ENCODE data around the gene DOLPP1. TPM values are rescaled to one million over a fixed set of nuclear protein-coding genes. Genes with fewer than 3 reads are reported as not detected.
A peak's percentile ranks its signal among the peaks of the same experiment; 100 is the strongest.

The DOLPP1 gene
- total RNA-seq, 4 donors from 2014 or later, result 7.5 to 14.0 (median 10.7) TPM

DNA sequence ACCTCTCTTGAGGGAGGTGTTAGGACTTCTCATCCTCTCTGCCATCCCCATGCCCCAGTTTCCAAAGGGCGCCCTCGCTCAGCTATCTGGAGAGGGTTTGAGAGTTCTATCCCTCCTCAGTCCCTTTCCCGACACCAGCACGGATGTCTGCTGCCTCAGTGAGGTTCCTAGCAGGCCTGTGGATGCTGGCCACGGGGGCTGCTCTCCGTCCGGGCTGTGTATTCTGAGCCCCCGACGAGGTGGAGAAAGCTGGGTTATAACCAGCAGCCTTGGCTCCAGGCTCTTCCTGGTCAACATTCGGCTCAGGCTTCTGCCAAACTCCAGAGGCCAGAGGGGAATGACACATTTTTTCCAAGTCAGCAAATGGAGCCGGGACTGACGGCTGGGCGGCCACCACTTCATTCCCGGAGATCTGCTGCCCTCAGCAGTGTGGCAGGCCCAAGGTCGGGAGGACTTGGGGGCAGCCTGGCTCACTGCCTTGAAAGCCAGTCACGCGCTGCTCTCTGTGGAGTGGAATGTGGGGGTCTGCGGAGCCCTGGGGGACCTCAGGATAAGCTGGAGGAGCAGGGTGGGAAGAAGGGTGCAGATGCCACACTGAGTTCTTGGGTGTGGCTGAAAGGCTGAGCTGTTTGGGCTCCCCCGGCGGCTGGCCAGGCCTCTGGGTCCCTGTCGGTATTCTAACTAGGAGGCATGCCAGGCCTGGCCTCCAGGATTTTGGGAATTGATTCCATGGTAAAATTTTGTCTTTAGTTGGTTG, 57.7 kb downstream of the DOLPP1 start:
- DNase-seq (ENCODE audit: low spot score in 2 of 2), result peak; percentile 66 to 93
- intact Hi-C loops (cut with DNase I; ENCODE audit: low total_unique reads), result loop anchor here (5.0 to 10.0 kb wide), 2 partner anchors 474 to 636 kb away; no protein-coding TSS in a partner anchor
- no peak overlapping the region for H3K4me3 ChIP-seq (ENCODE audit: low read depth, poor library complexity, severe bottlenecking)
- TF ChIP-seq POLR2A (IDR thresholded peaks at IDR 0.05), result no peak
- TF ChIP-seq, protein P1, sequence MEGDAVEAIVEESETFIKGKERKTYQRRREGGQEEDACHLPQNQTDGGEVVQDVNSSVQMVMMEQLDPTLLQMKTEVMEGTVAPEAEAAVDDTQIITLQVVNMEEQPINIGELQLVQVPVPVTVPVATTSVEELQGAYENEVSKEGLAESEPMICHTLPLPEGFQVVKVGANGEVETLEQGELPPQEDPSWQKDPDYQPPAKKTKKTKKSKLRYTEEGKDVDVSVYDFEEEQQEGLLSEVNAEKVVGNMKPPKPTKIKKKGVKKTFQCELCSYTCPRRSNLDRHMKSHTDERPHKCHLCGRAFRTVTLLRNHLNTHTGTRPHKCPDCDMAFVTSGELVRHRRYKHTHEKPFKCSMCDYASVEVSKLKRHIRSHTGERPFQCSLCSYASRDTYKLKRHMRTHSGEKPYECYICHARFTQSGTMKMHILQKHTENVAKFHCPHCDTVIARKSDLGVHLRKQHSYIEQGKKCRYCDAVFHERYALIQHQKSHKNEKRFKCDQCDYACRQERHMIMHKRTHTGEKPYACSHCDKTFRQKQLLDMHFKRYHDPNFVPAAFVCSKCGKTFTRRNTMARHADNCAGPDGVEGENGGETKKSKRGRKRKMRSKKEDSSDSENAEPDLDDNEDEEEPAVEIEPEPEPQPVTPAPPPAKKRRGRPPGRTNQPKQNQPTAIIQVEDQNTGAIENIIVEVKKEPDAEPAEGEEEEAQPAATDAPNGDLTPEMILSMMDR (IDR thresholded peaks at IDR 0.05), result no peak
- WGBS, 2 donors, result 36 to 41% methylated on average over 21 of the region's 21 CpGs

GRCh38 chr9:129139233-129139992, 58.5 kb downstream of the DOLPP1 start:
- no peak overlapping the region for H3K4me3 ChIP-seq (ENCODE audit: low read depth, poor library complexity, severe bottlenecking)
- no peak for TF ChIP-seq POLR2A (IDR thresholded peaks at IDR 0.05)
- TF ChIP-seq, protein P1 (IDR thresholded peaks at IDR 0.05), result peak in 1 of 3 donors; percentile 94
- 0% methylated on average over 11 to 13 of the region's 13 CpGs for WGBS, 2 donors
- DNase-seq (ENCODE audit: low spot score in 2 of 2), result peak; percentile 90 to 94
- intact Hi-C loops (cut with DNase I; ENCODE audit: low total_unique reads), result loop anchor here (5.0 to 10.0 kb wide), 2 partner anchors 473 to 635 kb away; no protein-coding TSS in a partner anchor

GRCh38 chr9:129139993-129140396, 59.1 kb downstream of the DOLPP1 start:
- intact Hi-C loops (cut with DNase I; ENCODE audit: low total_unique reads), result loop anchor here (5.0 to 10.0 kb wide), 2 partner anchors 472 to 635 kb away; no protein-coding TSS in a partner anchor
- peak overlapping the region; percentile 16 for H3K4me3 ChIP-seq (ENCODE audit: low read depth, poor library complexity, severe bottlenecking)
- peak; percentile 95 to 97 for DNase-seq (ENCODE audit: low spot score in 2 of 2)
- no peak for TF ChIP-seq POLR2A (IDR thresholded peaks at IDR 0.05)
- TF ChIP-seq, protein P1 (IDR thresholded peaks at IDR 0.05), result no peak
- 0 to 1% methylated on average over 11 of the region's 11 CpGs for WGBS, 2 donors

Other genes with a start within 250 kb of the DOLPP1 start
- 10 to 100 TPM in 2 of 4 donors, 1 to 10 TPM in 2; 8.2 to 19.4 (median 10.9) TPM for gene KYAT1, start 199.2 kb upstream of the DOLPP1 start, total RNA-seq
- gene LRRC8A, start 199.0 kb upstream of the DOLPP1 start, total RNA-seq, result 100 to 1,000 TPM in 3 of 4 donors, 10 to 100 TPM in 1; 89.6 to 131 (median 111) TPM
- 10 to 100 TPM; 31.3 to 60.2 (median 50.6) TPM for gene PHYHD1, start 160.1 kb upstream of the DOLPP1 start, total RNA-seq
- 10 to 100 TPM in 3 of 4 donors, 1 to 10 TPM in 1; 9.8 to 16.4 (median 11.9) TPM for gene DOLK, start 133.5 kb upstream of the DOLPP1 start, total RNA-seq
- gene NUP188, start 133.4 kb upstream of the DOLPP1 start, total RNA-seq, result 10 to 100 TPM; 32.8 to 44.3 (median 36.1) TPM
- 100 to 1,000 TPM; 177 to 378 (median 207) TPM for gene SH3GLB2, start 52.8 kb upstream of the DOLPP1 start, total RNA-seq
- gene MIGA2, start 44.5 kb upstream of the DOLPP1 start, total RNA-seq, result 10 to 100 TPM; 37.7 to 66.1 (median 47.4) TPM
- gene CRAT, start 29.7 kb downstream of the DOLPP1 start, total RNA-seq, result 10 to 100 TPM; 13.7 to 78.2 (median 31.3) TPM
- gene PTPA, start 30.3 kb downstream of the DOLPP1 start, total RNA-seq, result 100 to 1,000 TPM in 1 of 4 donors, 10 to 100 TPM in 3; 62.9 to 104 (median 73.8) TPM
- gene IER5L, start 97.2 kb downstream of the DOLPP1 start, total RNA-seq, result 10 to 100 TPM; 10.9 to 16.1 (median 12.6) TPM

Measured in lower leg skin (tissue), 4 donors.